ENCODE data around the gene SORCS1. TPM values are rescaled to one million over a fixed set of nuclear protein-coding genes. Genes with fewer than 3 reads are reported as not detected.

Gene SORCS1
- total RNA-seq, 2 experiments from 2014 or later = not detected

- no peaks in the 10 kb centered on the region for H3K4me1 Mint-ChIP-seq (ENCODE audit: low read depth)
- POLR2A ChIA-PET = no interaction called here
- Histone ChIP-seq H3K27me3 (ENCODE audit: control insufficient read depth in 1 of 2, insufficient read depth in 2 of 2, low read length in 2 of 2) (no peaks in the 10 kb centered on the region), H3K4me3 (ENCODE audit: low read length) (no peak overlapping the region), H3K27ac (ENCODE audit: low read depth in 1 of 2, low read length in 2 of 2) (no peak overlapping the region), H3K4me1 (ENCODE audit: insufficient read depth, low read length) (no peaks in the 10 kb centered on the region), H3K36me3 (ENCODE audit: insufficient read depth, low read length) (no peaks in the 10 kb centered on the region), H3K9me3 (ENCODE audit: control insufficient read depth in 1 of 2, insufficient read depth in 1 of 2, low read length in 2 of 2) (peaks cover 0 to 14% of the 10 kb centered on the region in 2 experiments)
- intact Hi-C loops (cut with DNase I, micrococcal nuclease) = no loop called here
- peaks cover 6% of the 10 kb centered on the region for H3K9me3 Mint-ChIP-seq
- TF ChIP-seq CTCF (IDR thresholded peaks at IDR 0.05) = no peak
- CTCF ChIA-PET = no interaction called here
- no peak overlapping the region for H3K27ac Mint-ChIP-seq
- ATAC-seq (ENCODE audit: poor library complexity) = no peak
- no peak overlapping the region for H3K4me3 Mint-ChIP-seq
- no peaks in the 10 kb centered on the region for H3K27me3 Mint-ChIP-seq
- no peak for DNase-seq
- H3K36me3 Mint-ChIP-seq (ENCODE audit: low read depth) = no peaks in the 10 kb centered on the region
Measured at GRCh38 chr10:106661767-106662140, 502.8 kb downstream of the SORCS1 start.

GRCh38 chr10:106661133-106661766 lies 503.3 kb downstream of the SORCS1 start:
- H3K9me3 Mint-ChIP-seq = peaks cover 6% of the 10 kb centered on the region
- ChIA-PET POLR2A (no interaction called here), CTCF (no interaction called here)
- H3K36me3 Mint-ChIP-seq (ENCODE audit: low read depth) = no peaks in the 10 kb centered on the region
- H3K27ac Mint-ChIP-seq = no peak overlapping the region
- no peaks in the 10 kb centered on the region for H3K4me1 ChIP-seq (ENCODE audit: insufficient read depth, low read length)
- no peak overlapping the region for H3K27ac ChIP-seq (ENCODE audit: low read depth in 1 of 2, low read length in 2 of 2)
- no peak for DNase-seq
- H3K27me3 ChIP-seq (ENCODE audit: control insufficient read depth in 1 of 2, insufficient read depth in 2 of 2, low read length in 2 of 2) = no peaks in the 10 kb centered on the region
- TF ChIP-seq CTCF (IDR thresholded peaks at IDR 0.05) = no peak
- no peaks in the 10 kb centered on the region for H3K36me3 ChIP-seq (ENCODE audit: insufficient read depth, low read length)
- intact Hi-C loops (cut with DNase I, micrococcal nuclease) = no loop called here
- H3K9me3 ChIP-seq (ENCODE audit: control insufficient read depth in 1 of 2, insufficient read depth in 1 of 2, low read length in 2 of 2) = peaks cover 0 to 10% of the 10 kb centered on the region in 2 experiments
- H3K4me1 Mint-ChIP-seq (ENCODE audit: low read depth) = no peaks in the 10 kb centered on the region
- no peaks in the 10 kb centered on the region for H3K27me3 Mint-ChIP-seq
- H3K4me3 ChIP-seq (ENCODE audit: low read length) = no peak overlapping the region
- no peak for ATAC-seq (ENCODE audit: poor library complexity)
- no peak overlapping the region for H3K4me3 Mint-ChIP-seq

GRCh38 chr10:106660550-106660949 lies 504.0 kb downstream of the SORCS1 start:
- TF ChIP-seq CTCF (IDR thresholded peaks at IDR 0.05) = no peak
- DNase-seq (no peak), ATAC-seq (ENCODE audit: poor library complexity) (no peak)
- Mint-ChIP-seq H3K27ac (no peak overlapping the region), H3K4me3 (no peak overlapping the region), H3K4me1 (ENCODE audit: low read depth) (no peaks in the 10 kb centered on the region), H3K36me3 (ENCODE audit: low read depth) (no peaks in the 10 kb centered on the region), H3K9me3 (peaks cover 6% of the 10 kb centered on the region), H3K27me3 (no peaks in the 10 kb centered on the region)
- Histone ChIP-seq H3K27ac (ENCODE audit: low read depth in 1 of 2, low read length in 2 of 2) (no peak overlapping the region), H3K27me3 (ENCODE audit: control insufficient read depth in 1 of 2, insufficient read depth in 2 of 2, low read length in 2 of 2) (no peaks in the 10 kb centered on the region), H3K4me1 (ENCODE audit: insufficient read depth, low read length) (no peaks in the 10 kb centered on the region), H3K4me3 (ENCODE audit: low read length) (no peak overlapping the region), H3K9me3 (ENCODE audit: control insufficient read depth in 1 of 2, insufficient read depth in 1 of 2, low read length in 2 of 2) (peaks cover 0 to 5% of the 10 kb centered on the region in 2 experiments), H3K36me3 (ENCODE audit: insufficient read depth, low read length) (no peaks in the 10 kb centered on the region)
- POLR2A ChIA-PET = no interaction called here
- intact Hi-C loops (cut with DNase I, micrococcal nuclease) = no loop called here
- CTCF ChIA-PET = no interaction called here

All from CD4-positive, alpha-beta T cell (primary cell).